Left lung (tissue), 14 donors: ENCODE data around the gene ESD. TPM values are rescaled to one million over a fixed set of nuclear protein-coding genes. Genes with fewer than 3 reads are reported as not detected.

Source experiments
- ATAC-seq: fragments of 200-7000 bp; cut with Tn5 transposase; one replicate; pipeline ENCODE4 v1.9.1; 2020; ENCODE audit warnings: moderate library complexity
- DNase-seq, 4 donors: peaks; one replicate each; pipeline ENCODE4 v3.0.0-alpha.2; 2013 to 2020
- H3K27ac ChIP-seq, 2 donors: fragments of 200-600 bp; sonication (generic) in 1 of 2; one replicate each; pipeline versions ENCODE4 v1.5.0 to v1.8.0; 2020 to 2021
- H3K27me3 ChIP-seq, 2 donors: fragments of 200-600 bp; sonication (generic) in 1 of 2; one replicate each; pipeline versions ENCODE4 v1.5.0 to v1.8.0; 2020 to 2021
- H3K36me3 ChIP-seq, 2 donors: fragments of 200-600 bp; sonication (generic) in 1 of 2; one replicate each; pipeline versions ENCODE4 v1.5.0 to v1.8.0; 2020 to 2021
- H3K4me1 ChIP-seq, 2 donors: fragments of 200-600 bp; one replicate each; pipeline ENCODE4 v1.8.0; 2021
- H3K4me3 ChIP-seq, 2 donors: fragments of 200-600 bp; sonication (generic) in 1 of 2; one replicate each; pipeline versions ENCODE4 v1.5.0 to v1.8.0; 2020 to 2021; ENCODE audit warnings: mild to moderate bottlenecking in 1 of 2
- H3K9me3 ChIP-seq, 2 donors: fragments of 200-600 bp; sonication (generic) in 1 of 2; one replicate each; pipeline versions ENCODE4 v1.5.0 to v1.8.0; 2020 to 2021
- CTCF ChIP-seq, 2 donors: fragments of 200-600 bp; sonication (generic) in 1 of 2; IDR thresholded peaks; one replicate each; pipeline versions ENCODE4 v1.5.0 to v1.8.0; 2021; ENCODE audit warnings: antibody characterized with exemption in 2 of 2
- intact Hi-C, 2 donors: fragments of 100-400 bp; cut with DNase I; formaldehyde crosslinking; loops; one replicate each; pipeline versions ENCODE4 v1.11.2 to v1.14.2; 2022
- long read RNA-seq, 12 donors: library from polyadenylated mRNA in 2 of 12; unstranded in 2 of 12; transcript quantifications; one replicate each; pipeline ENCODE4 v2.0.0 and lab custom pipeline, GENCODE V29; 2019 to 2026
- polyA plus RNA-seq, 6 donors: library from polyadenylated mRNA; unstranded; fragments of 120-200 nt; gene quantifications; one replicate each; pipeline ENCODE4 v1.2.1, GENCODE V29; 2013; ENCODE audit not compliant: insufficient read length in 6 of 6
- total RNA-seq, 2 donors: library from RNA; stranded (reverse); fragmentation: NEBNext Ultra II Directional; extraction: Animal tissue kit (Norgen Biotek cat#: 25700); gene quantifications; one replicate each; pipeline ENCODE4 v1.2.1, GENCODE V29; 2021
- donor health status: DM: no; HTN: yes; CAD: no.
- donor health status: DM: no; HTN: no; CAD: no.

Gene ESD
- total RNA-seq (100 to 1,000 TPM in 1 of 2 donors, 10 to 100 TPM in 1; 99.6 to 101 TPM), polyA plus RNA-seq (100 to 1,000 TPM; 224 to 277 (median 247) TPM)
- long read RNA-seq, donor 1, transcript ESD-202 (10 exons, 1,192 nt): major isoform, 82 of 201 reads
- long read RNA-seq, donor 1, partial matches to known transcripts: 86 of 201 reads
- long read RNA-seq, donor 1, other reads (novel, unspliced or antisense): 33 of 201 reads
- long read RNA-seq, donor 2, transcript ESD-202 (10 exons, 1,192 nt): major isoform, 46 of 133 reads
- long read RNA-seq, donor 2, partial matches to known transcripts: 58 of 133 reads
- long read RNA-seq, donor 2, other reads (novel, unspliced or antisense): 27 of 133 reads
- long read RNA-seq, donor 3, transcript ESD-202 (10 exons, 1,192 nt): major isoform, 55 of 119 reads
- long read RNA-seq, donor 3, partial matches to known transcripts: 35 of 119 reads
- long read RNA-seq, donor 3, other reads (novel, unspliced or antisense): 29 of 119 reads
- long read RNA-seq, donor 4, transcript ESD-202 (10 exons, 1,192 nt): major isoform, 76 of 93 reads
- long read RNA-seq, donor 4, partial matches to known transcripts: 9 of 93 reads
- long read RNA-seq, donor 4, other reads (novel, unspliced or antisense): 8 of 93 reads
- long read RNA-seq, donor 5, transcript ESD-202 (10 exons, 1,192 nt): major isoform, 58 of 193 reads
- long read RNA-seq, donor 5, partial matches to known transcripts: 135 of 193 reads
- long read RNA-seq, donor 5, other reads (novel, unspliced or antisense): 0 of 193 reads
- long read RNA-seq, donor 6, transcript ESD-202 (10 exons, 1,192 nt): major isoform, 30 of 143 reads
- long read RNA-seq, donor 6, partial matches to known transcripts: 49 of 143 reads
- long read RNA-seq, donor 6, other reads (novel, unspliced or antisense): 63 of 143 reads
- long read RNA-seq, donor 7, transcript ESD-202 (10 exons, 1,192 nt): major isoform, 37 of 78 reads
- long read RNA-seq, donor 7, partial matches to known transcripts: 26 of 78 reads
- long read RNA-seq, donor 7, other reads (novel, unspliced or antisense): 15 of 78 reads
- long read RNA-seq, donor 8, transcript ESD-202 (10 exons, 1,192 nt): major isoform, 37 of 81 reads
- long read RNA-seq, donor 8, partial matches to known transcripts: 20 of 81 reads
- long read RNA-seq, donor 8, other reads (novel, unspliced or antisense): 24 of 81 reads
- long read RNA-seq, donor 9: 0 reads
- long read RNA-seq, donor 10, transcript ESD-202 (10 exons, 1,192 nt): major isoform, 61 of 79 reads
- long read RNA-seq, donor 10, partial matches to known transcripts: 6 of 79 reads
- long read RNA-seq, donor 10, other reads (novel, unspliced or antisense): 11 of 79 reads
- long read RNA-seq, donor 11, transcript ESD-202 (10 exons, 1,192 nt): major isoform, 58 of 115 reads
- long read RNA-seq, donor 11, partial matches to known transcripts: 28 of 115 reads
- long read RNA-seq, donor 11, other reads (novel, unspliced or antisense): 28 of 115 reads
- long read RNA-seq, donor 12, transcript ESD-202 (10 exons, 1,192 nt): major isoform, 37 of 93 reads
- long read RNA-seq, donor 12, partial matches to known transcripts: 27 of 93 reads
- long read RNA-seq, donor 12, other reads (novel, unspliced or antisense): 29 of 93 reads

GRCh38 chr13:46796515-46797474 lies at the start of gene ESD:
Gene ESD, minus strand, starts transcription at chr13:46797161. Its CDS starts 5,748 bp downstream, at chr13:46791413.
- peaks cover 7 to 40% of the 10 kb centered on the region in 2 donors for H3K4me1 ChIP-seq
- H3K36me3 ChIP-seq: no peaks in the 10 kb centered on the region
- no peak for TF ChIP-seq CTCF (IDR thresholded peaks at IDR 0.05)
- no peaks in the 10 kb centered on the region for H3K9me3 ChIP-seq
- peak within 1 kb of the TSS; percentile 79 to 87 for H3K4me3 ChIP-seq
- peak; percentile 97 for ATAC-seq
- peak; percentile 91 to 97 (median 94) for DNase-seq
- no peaks in the 10 kb centered on the region for H3K27me3 ChIP-seq
- peak within 1 kb of the TSS; percentile 93 to 94 for H3K27ac ChIP-seq
- intact Hi-C loops: no loop called here

GRCh38 chr13:46846726-46847125 lies 49.8 kb upstream of the ESD start:
- Histone ChIP-seq H3K4me1 (no peaks in the 10 kb centered on the region), H3K4me3 (no peak overlapping the region), H3K36me3 (no peaks in the 10 kb centered on the region), H3K9me3 (no peaks in the 10 kb centered on the region), H3K27ac (no peak overlapping the region), H3K27me3 (no peaks in the 10 kb centered on the region)
- no peak for ATAC-seq
- TF ChIP-seq CTCF (IDR thresholded peaks at IDR 0.05): no peak
- intact Hi-C loops: no loop called here
- no peak for DNase-seq

- Histone ChIP-seq H3K4me3 (no peak overlapping the region), H3K27me3 (no peaks in the 10 kb centered on the region), H3K27ac (no peak overlapping the region), H3K4me1 (no peaks in the 10 kb centered on the region), H3K36me3 (no peaks in the 10 kb centered on the region), H3K9me3 (no peaks in the 10 kb centered on the region)
- DNase-seq (no peak), ATAC-seq (no peak)
- intact Hi-C loops: no loop called here
- no peak for TF ChIP-seq CTCF (IDR thresholded peaks at IDR 0.05)
These were observed 48.2 kb upstream of the ESD start for GRCh38 chr13:46845146-46845545.

GRCh38 chr13:46844431-46844830 lies 47.5 kb upstream of the ESD start:
- no peak overlapping the region for H3K27ac ChIP-seq
- H3K27me3 ChIP-seq: no peaks in the 10 kb centered on the region
- DNase-seq (no peak), ATAC-seq (no peak)
- no peaks in the 10 kb centered on the region for H3K4me1 ChIP-seq
- intact Hi-C loops: no loop called here
- no peaks in the 10 kb centered on the region for H3K9me3 ChIP-seq
- H3K36me3 ChIP-seq: no peaks in the 10 kb centered on the region
- TF ChIP-seq CTCF (IDR thresholded peaks at IDR 0.05): no peak
- no peak overlapping the region for H3K4me3 ChIP-seq
